ENCODE data around the gene CDC37L1. TPM values are rescaled to one million over a fixed set of nuclear protein-coding genes. Genes with fewer than 3 reads are reported as not detected.

Gene CDC37L1
- total RNA-seq, 4 donors from 2014 or later = 33.8 to 44.6 (median 37.3) TPM

GRCh38 chr9:4725706-4726442 is 46.5 kb downstream of the CDC37L1 start:
- H3K4me1 ChIP-seq = peaks cover 11 to 17% of the 10 kb centered on the region in 2 donors
- 89 to 95% methylated on average over 7 of the region's 7 CpGs for WGBS, 2 donors
- H3K4me3 ChIP-seq (replicated peaks in 1 of 3) = no peak overlapping the region
- peaks cover 0 to 4% of the 10 kb centered on the region in 2 donors for H3K36me3 ChIP-seq
- no peak for DNase-seq
- intact Hi-C loops (cut with DNase I) = no loop called here
- no peaks in the 10 kb centered on the region for H3K9me3 ChIP-seq
- TF ChIP-seq POLR2A (IDR thresholded peaks at IDR 0.05) (no peak), CTCF (IDR thresholded peaks at IDR 0.05) (no peak)
- no peak overlapping the region for H3K27ac ChIP-seq
- H3K27me3 ChIP-seq = no peaks in the 10 kb centered on the region

- intact Hi-C loops (cut with DNase I) = no loop called here
- TF ChIP-seq POLR2A (IDR thresholded peaks at IDR 0.05) (no peak), CTCF (IDR thresholded peaks at IDR 0.05) (no peak)
- no peak for DNase-seq
- Histone ChIP-seq H3K4me1 (peaks cover 11 to 17% of the 10 kb centered on the region in 2 donors), H3K9me3 (no peaks in the 10 kb centered on the region), H3K27ac (no peak overlapping the region), H3K36me3 (peaks cover 0 to 4% of the 10 kb centered on the region in 2 donors), H3K4me3 (replicated peaks in 1 of 3) (no peak overlapping the region), H3K27me3 (no peaks in the 10 kb centered on the region)
- WGBS, 2 donors = 32% methylated on average over 1 of the region's 1 CpG
Measured at GRCh38 chr9:4727593-4727992, 48.2 kb downstream of the CDC37L1 start.

GRCh38 chr9:4732890-4733289 is 53.5 kb downstream of the CDC37L1 start:
- no peak overlapping the region for H3K27ac ChIP-seq
- no peak for DNase-seq
- no peak overlapping the region for H3K4me3 ChIP-seq (replicated peaks in 1 of 3)
- intact Hi-C loops (cut with DNase I) = no loop called here
- H3K4me1 ChIP-seq = peaks cover 2 to 7% of the 10 kb centered on the region in 2 donors
- TF ChIP-seq CTCF (IDR thresholded peaks at IDR 0.05) (no peak), POLR2A (IDR thresholded peaks at IDR 0.05) (no peak)
- no peaks in the 10 kb centered on the region for H3K27me3 ChIP-seq
- 89 to 96% methylated on average over 1 of the region's 1 CpG for WGBS, 2 donors
- no peaks in the 10 kb centered on the region for H3K9me3 ChIP-seq
- H3K36me3 ChIP-seq = no peaks in the 10 kb centered on the region

- Histone ChIP-seq H3K4me1 (peaks cover 6% of the 10 kb centered on the region in 2 donors), H3K27ac (no peak overlapping the region), H3K27me3 (no peaks in the 10 kb centered on the region), H3K9me3 (no peaks in the 10 kb centered on the region), H3K36me3 (no peaks in the 10 kb centered on the region), H3K4me3 (replicated peaks in 1 of 3) (no peak overlapping the region)
- WGBS, 2 donors = 95 to 98% methylated on average over 2 of the region's 2 CpGs
- TF ChIP-seq CTCF (IDR thresholded peaks at IDR 0.05) = no peak
- TF ChIP-seq POLR2A (IDR thresholded peaks at IDR 0.05) = no peak
- intact Hi-C loops (cut with DNase I) = no loop called here
- no peak for DNase-seq
Measured at GRCh38 chr9:4734150-4734549, 54.8 kb downstream of the CDC37L1 start.

GRCh38 chr9:4738866-4739586 is 59.7 kb downstream of the CDC37L1 start:
- no peaks in the 10 kb centered on the region for H3K9me3 ChIP-seq
- peaks cover 7 to 18% of the 10 kb centered on the region in 2 donors for H3K4me1 ChIP-seq
- no peak for DNase-seq
- no peaks in the 10 kb centered on the region for H3K27me3 ChIP-seq
- H3K36me3 ChIP-seq = no peaks in the 10 kb centered on the region
- peak overlapping the region in 1 of 3 donors; percentile 13 for H3K4me3 ChIP-seq (replicated peaks in 1 of 3)
- WGBS, 2 donors = 90 to 91% methylated on average over 19 of the region's 19 CpGs
- H3K27ac ChIP-seq = peak overlapping the region in 1 of 3 donors; percentile 85
- TF ChIP-seq POLR2A (IDR thresholded peaks at IDR 0.05) (no peak), CTCF (IDR thresholded peaks at IDR 0.05) (no peak)
- intact Hi-C loops (cut with DNase I) = no loop called here

Measured in thyroid gland (tissue), 4 donors.